K562 (cell line): ENCODE results near the gene MIR17HG. TPM values are rescaled to one million over a fixed set of nuclear protein-coding genes. Genes with fewer than 3 reads are reported as not detected.

ENCODE experiments used
- ATAC-seq: fragments of 200-7000 bp; cut with Tn5 transposase; 3 replicates; pipeline ENCODE4 v1.9.1; 2020; ENCODE audit warnings: moderate library complexity
- BruUV-seq: library from RNA; stranded (reverse); fragments of 400-500 nt; replicated peaks from 2 replicates; lab custom pipeline; 2021; lab: Mats Ljungman, UMichigan
- CTCF ChIA-PET: fragments of 300-600 bp; formaldehyde crosslinking; extraction: SDS; loops from one replicate; lab custom pipeline; 2021; ENCODE audit warnings: low intra/inter-chr PET ratio; lab: Yijun Ruan, JAX
- POLR2A ChIA-PET: fragments of 300-600, 350-650 bp; sonication (Branson Sonifier 250); formaldehyde crosslinking; extraction: SDS; loops from one replicate; lab custom pipeline; 2021; ENCODE audit warnings: antibody characterized with exemption, inconsistent platforms; lab: Yijun Ruan, JAX
- DNase-seq, 4 experiments: peaks; one replicate each; pipeline versions ENCODE4 v3.0.0 to v3.0.0-alpha.2; 2011 to 2018; ENCODE audit warnings: low spot score in 3 of 4, mixed read lengths in 3 of 4; ENCODE audit errors: extremely low read depth in 1 of 4
- FAIRE-seq: peaks from 2 replicates; lab custom pipeline; 2011; peaks lifted over from hg19 to GRCh38; lab: Jason Lieb, UNC
- H2AFZ ChIP-seq: 2 replicates; pipeline ENCODE4 v1.6.0; 2011; ENCODE audit warnings: low read depth, low read length, control low read depth, inconsistent platforms
- H3K27ac ChIP-seq: fragments of 200-600 bp; 3 replicates; pipeline ENCODE4 v1.8.0; 2011; ENCODE audit warnings: low read depth, mild to moderate bottlenecking, control low read depth, inconsistent platforms, low read length, moderate library complexity, mixed read lengths; ENCODE audit errors: extremely low read depth
- H3K27me3 ChIP-seq, 2 experiments: fragments of 300-600 bp in 1 of 2; 2 replicates in 1 of 2; 3 replicates in 1 of 2; pipeline versions ENCODE4 v1.6.0 to v1.8.0; 2011; ENCODE audit warnings: inconsistent platforms in 2 of 2, low read length in 2 of 2, mild to moderate bottlenecking in 1 of 2, mixed read lengths in 1 of 2, moderate library complexity in 1 of 2; ENCODE audit not compliant: control insufficient read depth in 2 of 2, insufficient read depth in 2 of 2
- H3K36me3 ChIP-seq: fragments of 300-600 bp; 3 replicates; pipeline ENCODE4 v1.8.0; 2011; ENCODE audit warnings: mild to moderate bottlenecking, low read length, inconsistent platforms; ENCODE audit not compliant: control insufficient read depth, insufficient read depth
- H3K4me1 ChIP-seq, 2 experiments: fragments of 200-600 bp in 1 of 2; replicated peaks in 1 of 2; 2 replicates in 1 of 2; 3 replicates in 1 of 2; pipeline versions ENCODE4 v1.5.1 to v1.8.0; 2011; ENCODE audit warnings: inconsistent platforms in 2 of 2, low read length in 2 of 2, mild to moderate bottlenecking in 1 of 2, mixed read lengths in 1 of 2, moderate library complexity in 1 of 2; ENCODE audit not compliant: control insufficient read depth in 2 of 2, insufficient read depth in 2 of 2
- H3K4me2 ChIP-seq: 2 replicates; pipeline ENCODE4 v1.6.1; 2011; ENCODE audit warnings: low read length, control low read depth, inconsistent platforms, mixed read lengths; ENCODE audit not compliant: insufficient read depth
- H3K4me3 ChIP-seq: fragments of 200-600 bp; sonication (generic), shearing (Covaris generic); 2 replicates; pipeline ENCODE4 v1.5.1; 2016; ENCODE audit warnings: control low read depth, inconsistent platforms
- H3K79me2 ChIP-seq: fragments of 200-600 bp; 3 replicates; pipeline ENCODE4 v1.8.0; 2011; ENCODE audit warnings: low read length, inconsistent platforms; ENCODE audit not compliant: control insufficient read depth, insufficient read depth
- H3K9ac ChIP-seq, 2 experiments: 2 replicates each; pipeline versions ENCODE4 v1.6.0 to v1.6.1; 2011; ENCODE audit warnings: low read depth in 2 of 2, low read length in 2 of 2, control low read depth in 1 of 2, inconsistent platforms in 1 of 2, mild to moderate bottlenecking in 1 of 2, mixed read lengths in 1 of 2; ENCODE audit not compliant: insufficient read depth in 1 of 2
- H3K9me1 ChIP-seq: one replicate; pipeline ENCODE4 v1.6.0; 2011; ENCODE audit warnings: inconsistent platforms, mild to moderate bottlenecking, low read length, moderate library complexity; ENCODE audit not compliant: control insufficient read depth, insufficient read depth
- H3K9me3 ChIP-seq: replicated peaks from 2 replicates; pipeline ENCODE4 v1.5.1; 2011; ENCODE audit warnings: low read depth, low read length, inconsistent platforms; ENCODE audit not compliant: control insufficient read depth, insufficient read depth
- H4K20me1 ChIP-seq: replicated peaks from 2 replicates; pipeline ENCODE4 v1.6.1; 2011; ENCODE audit warnings: low read length, inconsistent platforms, mixed read lengths; ENCODE audit not compliant: control insufficient read depth, insufficient read depth
- BHLHE40 ChIP-seq: IDR thresholded peaks from 2 replicates; pipeline ENCODE4 v1.6.1; 2011; ENCODE audit warnings: low read length, improper control_type of control experiment
- ELF4 ChIP-seq: fragments of 450-650 bp; formaldehyde crosslinking; IDR thresholded peaks from 2 replicates; pipeline ENCODE4 v1.4.0; 2022; ENCODE audit warnings: missing genetic modification characterization
- HDAC3 ChIP-seq: fragments of 450-650 bp; IDR thresholded peaks from 2 replicates; pipeline ENCODE4 v1.6.1; 2018; ENCODE audit warnings: borderline replicate concordance, mild to moderate bottlenecking, moderate library complexity; ENCODE audit not compliant: partially characterized antibody
- JUND ChIP-seq, 2 experiments: IDR thresholded peaks; 2 replicates in 1 of 2; 3 replicates in 1 of 2; pipeline ENCODE4 v1.6.1; 2011; ENCODE audit warnings: borderline replicate concordance in 2 of 2, low read depth in 2 of 2, low read length in 2 of 2, improper control_type of control experiment in 1 of 2, missing biosample characterization in 1 of 2, missing genetic modification characterization in 1 of 2, missing genetic modification reagents in 1 of 2
- NFIC ChIP-seq: fragments of 450-650 bp; IDR thresholded peaks from 2 replicates; pipeline ENCODE4 v1.6.1; 2017; ENCODE audit warnings: mild to moderate bottlenecking, inconsistent platforms
- PURB ChIP-seq: sonication (generic); formaldehyde crosslinking; IDR thresholded peaks from 2 replicates; pipeline ENCODE4 v1.9.0; 2021; ENCODE audit warnings: low read depth, mild to moderate bottlenecking, missing genetic modification reagents
- RHOXF2B ChIP-seq: fragments of 250-450 bp; sonication (Bioruptor Pico); conservative IDR thresholded peaks from 2 replicates; pipeline ENCODE4 v1.5.1; 2021
- SMC3 ChIP-seq: conservative IDR thresholded peaks from 2 replicates; pipeline ENCODE4 v1.6.1; 2011; ENCODE audit warnings: low read depth, low read length, improper control_type of control experiment; ENCODE audit not compliant: insufficient read depth
- SUPT5H ChIP-seq: fragments of 450-650 bp; IDR thresholded peaks from 2 replicates; pipeline ENCODE4 v1.6.1; 2016
- USF2 ChIP-seq: sonication (generic); formaldehyde crosslinking; IDR thresholded peaks from 2 replicates; pipeline ENCODE4 v1.5.0; 2020; ENCODE audit warnings: missing genetic modification reagents
- ZMIZ1 ChIP-seq, 2 experiments: fragments of 150-350 bp in 1 of 2; IDR thresholded peaks; 2 replicates each; pipeline ENCODE4 v1.6.1; 2012 to 2016; ENCODE audit warnings: low read depth in 2 of 2, low read length in 2 of 2, mild to moderate bottlenecking in 1 of 2, moderate library complexity in 1 of 2
- ZNF384 ChIP-seq: IDR thresholded peaks from 2 replicates; pipeline ENCODE4 v1.6.1; 2012; ENCODE audit warnings: low read depth, low read length, improper control_type of control experiment
- WGBS: fragments of 100-300 bp; shearing (Covaris generic); methylation state at CpG from one replicate; pipeline ENCODE4 v1.1.6; 2016; ENCODE audit warnings: low coverage, mixed read lengths; ENCODE audit not compliant: insufficient coverage; ENCODE audit errors: missing lambda C conversion rate; 5-methylcytosine and 5-hydroxymethylcytosine counted together
- in situ Hi-C: fragments of 300-500 bp; cut with MboI; formaldehyde crosslinking; loops from 4 replicates; pipeline ENCODE4 v1.15.0; 2018; ENCODE audit warnings: inconsistent platforms, mixed read lengths
- intact Hi-C: fragments of 100-400 bp; cut with micrococcal nuclease; formaldehyde crosslinking; loops from 2 replicates; pipeline ENCODE4 v1.14.2; 2022
- polyA plus RNA-seq, 8 experiments: library from polyadenylated mRNA; depleted of rRNA in 4 of 8; stranded (reverse) in 5 of 8; unstranded in 3 of 8; fragments of >200 nt; fragmentation: Nextera tagmentation in 2 of 8; fragmentation: Illumina TruSeq in 1 of 8; extraction: Ambion mirVana in 2 of 8; extraction: Trizol in 1 of 8; gene quantifications; 2 replicates each; pipeline versions ENCODE4 v1.2.1 to v1.2.3, GENCODE V29; 2011 to 2014; ENCODE audit warnings: inconsistent platforms in 1 of 8, missing spikeins in 1 of 8
- total RNA-seq, 7 experiments: library from RNA; depleted of rRNA in 6 of 7; stranded (reverse); fragments of >200 nt in 6 of 7; fragmentation: Illumina TruSeq in 2 of 7; extraction: Trizol in 2 of 7; gene quantifications; 2 replicates each; pipeline versions ENCODE4 v1.2.1 to v1.2.3, GENCODE V29; 2011 to 2021; ENCODE audit warnings: low replicate concordance in 1 of 7
- TF ChIP-seq, protein P1 (sequence below): fragments of 250-450 bp; sonication (Bioruptor Pico); IDR thresholded peaks from 2 replicates; pipeline ENCODE4 v1.5.0; 2022; ENCODE audit warnings: mild to moderate bottlenecking

The MIR17HG gene
- total and polyA plus RNA-seq, 9 of the 15 experiments (the other 6 are each of a cell fraction or from before 2014, with no cell fraction given) = 44.2 to 218 (median 77.8) TPM

DNA sequence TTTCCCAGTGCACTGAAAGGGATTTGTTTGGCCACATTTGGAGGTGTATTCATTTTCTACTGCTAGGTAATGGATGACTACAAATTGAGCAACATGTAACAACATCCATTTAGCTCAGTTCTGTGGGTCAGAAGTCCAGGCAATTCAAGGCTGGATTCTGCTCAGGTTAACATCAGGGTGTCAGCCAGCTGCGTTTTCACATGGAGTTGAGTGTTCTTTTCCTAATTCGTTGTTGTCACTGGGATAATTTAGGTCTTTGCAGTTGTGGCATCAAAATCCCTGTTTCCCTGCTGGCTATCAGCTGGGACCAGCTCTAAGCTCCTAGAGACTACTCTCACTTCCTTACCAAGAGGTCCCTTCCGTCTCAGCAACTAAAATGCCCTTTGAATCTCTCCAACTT, 25.4 kb downstream of the MIR17HG start (continued):
- TF ChIP-seq PURB (CRISPR knock-in tag) (no peak), ELF4 (CRISPR knock-in tag) (no peak), NFIC (no peak)
- TF ChIP-seq, protein P1, sequence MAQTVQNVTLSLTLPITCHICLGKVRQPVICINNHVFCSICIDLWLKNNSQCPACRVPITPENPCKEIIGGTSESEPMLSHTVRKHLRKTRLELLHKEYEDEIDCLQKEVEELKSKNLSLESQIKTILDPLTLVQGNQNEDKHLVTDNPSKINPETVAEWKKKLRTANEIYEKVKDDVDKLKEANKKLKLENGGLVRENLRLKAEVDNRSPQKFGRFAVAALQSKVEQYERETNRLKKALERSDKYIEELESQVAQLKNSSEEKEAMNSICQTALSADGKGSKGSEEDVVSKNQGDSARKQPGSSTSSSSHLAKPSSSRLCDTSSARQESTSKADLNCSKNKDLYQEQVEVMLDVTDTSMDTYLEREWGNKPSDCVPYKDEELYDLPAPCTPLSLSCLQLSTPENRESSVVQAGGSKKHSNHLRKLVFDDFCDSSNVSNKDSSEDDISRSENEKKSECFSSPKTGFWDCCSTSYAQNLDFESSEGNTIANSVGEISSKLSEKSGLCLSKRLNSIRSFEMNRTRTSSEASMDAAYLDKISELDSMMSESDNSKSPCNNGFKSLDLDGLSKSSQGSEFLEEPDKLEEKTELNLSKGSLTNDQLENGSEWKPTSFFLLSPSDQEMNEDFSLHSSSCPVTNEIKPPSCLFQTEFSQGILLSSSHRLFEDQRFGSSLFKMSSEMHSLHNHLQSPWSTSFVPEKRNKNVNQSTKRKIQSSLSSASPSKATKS = no peak

GRCh38 chr13:91375116-91375729, 27.7 kb downstream of the MIR17HG start:
- no peak for FAIRE-seq
- intact Hi-C loops = loop anchor here (2.0 kb wide), 3 partner anchors 20 to 182 kb away; no protein-coding TSS in a partner anchor
- TF ChIP-seq ZNF384 = peak; percentile 67
- 0 out of 2 replicates have a peak, but pooled peaks have one; percentile 35 for TF ChIP-seq BHLHE40
- TF ChIP-seq SUPT5H = no peak
- TF ChIP-seq RHOXF2B (CRISPR knock-in tag) = no peak
- peak; percentile 14; the same call in 1 of the 2 replicates for TF ChIP-seq JUND (IDR thresholded peaks at IDR 0.05; ENCODE audit: borderline replicate concordance, low read depth, low read length)
- TF ChIP-seq JUND (tag; IDR thresholded peaks at IDR 0.05; ENCODE audit: borderline replicate concordance, low read depth, low read length) = no peak
- no peak for TF ChIP-seq USF2 (CRISPR knock-in tag)
- 0 out of 4 replicates have a peak, but pooled peaks of 1 of the 2 experiments have one; percentile 56 for TF ChIP-seq ZMIZ1 (IDR thresholded peaks at IDR 0.05; ENCODE audit: low read depth in 2 of 2, low read length in 2 of 2)
- TF ChIP-seq HDAC3 = no peak
- TF ChIP-seq SMC3 = peak; percentile 85

More at GRCh38 chr13:91375116-91375729, 27.7 kb downstream of the MIR17HG start:
- Histone ChIP-seq H4K20me1 (no peaks in the 10 kb centered on the region), H2AFZ (peak overlapping the region; percentile 4; the same call in 1 of the 2 replicates), H3K9me1 (no peaks in the 10 kb centered on the region), H3K4me2 (no peak overlapping the region), H3K36me3 (no peaks in the 10 kb centered on the region), H3K4me3 (no peak overlapping the region), H3K27me3 (no peaks in the 10 kb centered on the region; a peak in 1 of 5 replicates), H3K79me2 (no peaks in the 10 kb centered on the region), H3K9ac (no peak overlapping the region), H3K27ac (no peak overlapping the region), H3K9me3 (no peaks in the 10 kb centered on the region), H3K4me1 (no peaks in the 10 kb centered on the region)
- 2% methylated on average over 4 of the region's 4 CpGs for WGBS
- ChIA-PET CTCF (interaction anchor here (0.6 to 3.0 kb wide), 4 partner anchors 11 to 347 kb away, joined by 3 to 17 read pairs (median 6); partner anchors contain the start of gene MIR17HG), POLR2A (interaction anchor here (0.9 to 3.7 kb wide), 4 partner anchors 12 to 23 kb away, joined by 3 to 41 read pairs (median 4); partner anchors contain the start of gene GPC5)
- in situ Hi-C loops = no loop called here
- BruUV-seq = no TSS peak
- DNase-seq (peak; percentile 69 to 83 (median 78)), ATAC-seq (peak; percentile 94)
